ENCODE measurements around the gene PDZRN3. TPM values are rescaled to one million over a fixed set of nuclear protein-coding genes. Genes with fewer than 3 reads are reported as not detected.

The PDZRN3 gene
- total and polyA plus RNA-seq, 2 of the 13 experiments (the other 11 are each of a cell fraction or from before 2014, with no cell fraction given): not detected

- POLR2A ChIA-PET: no interaction called here
- intact Hi-C loops (cut with micrococcal nuclease; ENCODE audit: unreplicated experiment) (no loop called here), in situ Hi-C loops (cut with HindIII; ENCODE audit: extremely low pct_ligation_motif_present, low pct_unique_long_range_greater_than_20kb) (no loop called here)
- Histone ChIP-seq H3K36me3 (replicated peaks in 1 of 2; ENCODE audit: control insufficient read depth in 1 of 2, insufficient read depth in 2 of 2, low read length in 2 of 2) (no peaks in the 10 kb centered on the region), H3K4me3 (replicated peaks in 1 of 3; ENCODE audit: insufficient read depth in 1 of 3, low read depth in 2 of 3, low read length in 3 of 3) (no peak overlapping the region), H3K27ac (ENCODE audit: extremely low read length, insufficient read depth, low read length) (no peak overlapping the region), H4K20me1 (ENCODE audit: insufficient read depth, low read length) (no peaks in the 10 kb centered on the region), H3K27me3 (ENCODE audit: control insufficient read depth in 1 of 2, insufficient read depth in 2 of 2, low read length in 2 of 2) (no peaks in the 10 kb centered on the region), H3K9me3 (ENCODE audit: low read length) (no peaks in the 10 kb centered on the region), H3K9ac (ENCODE audit: insufficient read depth, low read depth, low read length) (no peak overlapping the region), H2AFZ (ENCODE audit: low read length) (peak overlapping the region; percentile 42), H3K4me2 (ENCODE audit: low read depth, low read length) (no peak overlapping the region), H3K4me1 (ENCODE audit: insufficient read depth, low read length) (no peaks in the 10 kb centered on the region), H3K79me2 (ENCODE audit: insufficient read depth, low read length) (no peaks in the 10 kb centered on the region)
- no TSS peak for BruUV-seq (replicated peaks)
- ATAC-seq: no peak
- no peak for DNase-seq (ENCODE audit: low spot score)
- CTCF ChIA-PET (ENCODE audit: low intra/inter-chr PET ratio, low total read pairs): no interaction called here
- no peak for FAIRE-seq
- TF ChIP-seq ZNF83 (CRISPR knock-in tag; IDR thresholded peaks at IDR 0.05; ENCODE audit: borderline replicate concordance): no peak
- no peak for TF ChIP-seq FOSL1 (CRISPR knock-in tag; IDR thresholded peaks at IDR 0.05; ENCODE audit: borderline replicate concordance)
- TF ChIP-seq CCDC6 (CRISPR knock-in tag; IDR thresholded peaks at IDR 0.05): no peak
- 5% methylated on average over 2 of the region's 2 CpGs for WGBS (ENCODE audit: low lambda C conversion rate)
Observed at GRCh38 chr3:73665286-73665685, 40.5 kb upstream of the PDZRN3 start.

- CTCF ChIA-PET (ENCODE audit: low intra/inter-chr PET ratio, low total read pairs): no interaction called here
Observed at GRCh38 chr3:73664389-73664788, 39.6 kb upstream of the PDZRN3 start.

More at GRCh38 chr3:73664389-73664788, 39.6 kb upstream of the PDZRN3 start:
- H4K20me1 ChIP-seq (ENCODE audit: insufficient read depth, low read length): no peaks in the 10 kb centered on the region
- no peak overlapping the region for H3K4me3 ChIP-seq (replicated peaks in 1 of 3; ENCODE audit: insufficient read depth in 1 of 3, low read depth in 2 of 3, low read length in 3 of 3)
- no peak overlapping the region for H2AFZ ChIP-seq (ENCODE audit: low read length)
- TF ChIP-seq ZNF280B (CRISPR knock-in tag; IDR thresholded peaks at IDR 0.05; ENCODE audit: borderline replicate concordance) (no peak), KMT2A (CRISPR knock-in tag; IDR thresholded peaks at IDR 0.05) (no peak)
- BruUV-seq (replicated peaks): no TSS peak
- H3K36me3 ChIP-seq (replicated peaks in 1 of 2; ENCODE audit: control insufficient read depth in 1 of 2, insufficient read depth in 2 of 2, low read length in 2 of 2): no peaks in the 10 kb centered on the region
- H3K9ac ChIP-seq (ENCODE audit: insufficient read depth, low read depth, low read length): no peak overlapping the region
- H3K4me2 ChIP-seq (ENCODE audit: low read depth, low read length): no peak overlapping the region
- POLR2A ChIA-PET: no interaction called here
- no peaks in the 10 kb centered on the region for H3K4me1 ChIP-seq (ENCODE audit: insufficient read depth, low read length)
- WGBS (ENCODE audit: low lambda C conversion rate): 0% methylated on average over 3 of the region's 4 CpGs
- in situ Hi-C loops (cut with HindIII; ENCODE audit: extremely low pct_ligation_motif_present, low pct_unique_long_range_greater_than_20kb) (no loop called here), intact Hi-C loops (cut with micrococcal nuclease; ENCODE audit: unreplicated experiment) (no loop called here)
- FAIRE-seq (no peak), DNase-seq (ENCODE audit: low spot score) (no peak), ATAC-seq (no peak)
- no peaks in the 10 kb centered on the region for H3K27me3 ChIP-seq (ENCODE audit: control insufficient read depth in 1 of 2, insufficient read depth in 2 of 2, low read length in 2 of 2)
- no peaks in the 10 kb centered on the region for H3K79me2 ChIP-seq (ENCODE audit: insufficient read depth, low read length)
- H3K27ac ChIP-seq (ENCODE audit: extremely low read length, insufficient read depth, low read length): no peak overlapping the region
- no peaks in the 10 kb centered on the region for H3K9me3 ChIP-seq (ENCODE audit: low read length)

Measured in HepG2 (cell line).